IPS DF 6.9 (cell line): Measurements from ENCODE around the gene MXD4.
A peak's percentile ranks its signal among the peaks of the same experiment; 100 is the strongest.

Experiments
- DNase-seq: peaks from one replicate; pipeline ENCODE4 v3.0.0-alpha.2; 2013; ENCODE audit warnings: low read depth, low spot score
- H3K27ac ChIP-seq: one replicate; pipeline ENCODE4 v1.5.1; 2013; ENCODE audit warnings: low read length, control low read depth
- H3K27me3 ChIP-seq: 2 replicates; pipeline ENCODE4 v1.6.1; 2013; ENCODE audit warnings: mild to moderate bottlenecking, low read length; ENCODE audit not compliant: control insufficient read depth, insufficient read depth
- H3K36me3 ChIP-seq: 2 replicates; pipeline ENCODE4 v1.6.1; 2013; ENCODE audit warnings: low read length; ENCODE audit not compliant: control insufficient read depth, insufficient read depth
- H3K4me1 ChIP-seq: 2 replicates; pipeline ENCODE4 v1.6.1; 2013; ENCODE audit warnings: low read length; ENCODE audit not compliant: control insufficient read depth, insufficient read depth
- H3K4me3 ChIP-seq: 2 replicates; pipeline ENCODE4 v1.5.1; 2013; ENCODE audit warnings: mild to moderate bottlenecking, low read length
- H3K9me3 ChIP-seq: 2 replicates; pipeline ENCODE4 v1.6.1; 2013; ENCODE audit warnings: low read length, inconsistent platforms; ENCODE audit not compliant: control insufficient read depth, insufficient read depth
- WGBS: extraction: QIAGEN DNeasy Blood & Tissue Kit; methylation state at CpG from one replicate; pipeline ENCODE4 v1.1.7; 2013; ENCODE audit warnings: mixed read lengths, missing lambda C conversion rate; ENCODE audit not compliant: insufficient read length, insufficient coverage; 5-methylcytosine and 5-hydroxymethylcytosine counted together

MXD4 gene, protein sequence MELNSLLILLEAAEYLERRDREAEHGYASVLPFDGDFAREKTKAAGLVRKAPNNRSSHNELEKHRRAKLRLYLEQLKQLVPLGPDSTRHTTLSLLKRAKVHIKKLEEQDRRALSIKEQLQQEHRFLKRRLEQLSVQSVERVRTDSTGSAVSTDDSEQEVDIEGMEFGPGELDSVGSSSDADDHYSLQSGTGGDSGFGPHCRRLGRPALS

GRCh38 chr4:2261853-2262144 lies at the start of gene MXD4:
Gene MXD4 (minus strand): TSS chr4:2262109. CDS start chr4:2261980, 129 bp downstream.
- Histone ChIP-seq H3K4me3 (peak within 1 kb of the TSS; percentile 76; the same call in 1 of the 2 replicates), H3K27ac (no peak within 1 kb of the TSS), H3K4me1 (peaks cover 1% of the 10 kb centered on the region; the same call in 1 of the 2 replicates), H3K36me3 (no peaks in the 10 kb centered on the region), H3K27me3 (no peaks in the 10 kb centered on the region), H3K9me3 (no peaks in the 10 kb centered on the region)
- no peak for DNase-seq
- WGBS, result no CpG with 5 or more reads among the region's 46 CpGs

GRCh38 chr4:2306773-2307410 lies 45.0 kb upstream of the MXD4 start:
- no peaks in the 10 kb centered on the region for H3K9me3 ChIP-seq
- H3K36me3 ChIP-seq, result no peaks in the 10 kb centered on the region; the same call in 1 of the 2 replicates
- no peak overlapping the region for H3K4me3 ChIP-seq
- DNase-seq, result no peak
- H3K27ac ChIP-seq, result no peak overlapping the region
- no peaks in the 10 kb centered on the region for H3K4me1 ChIP-seq
- WGBS, result no CpG with 5 or more reads among the region's 10 CpGs
- H3K27me3 ChIP-seq, result no peaks in the 10 kb centered on the region

DNA sequence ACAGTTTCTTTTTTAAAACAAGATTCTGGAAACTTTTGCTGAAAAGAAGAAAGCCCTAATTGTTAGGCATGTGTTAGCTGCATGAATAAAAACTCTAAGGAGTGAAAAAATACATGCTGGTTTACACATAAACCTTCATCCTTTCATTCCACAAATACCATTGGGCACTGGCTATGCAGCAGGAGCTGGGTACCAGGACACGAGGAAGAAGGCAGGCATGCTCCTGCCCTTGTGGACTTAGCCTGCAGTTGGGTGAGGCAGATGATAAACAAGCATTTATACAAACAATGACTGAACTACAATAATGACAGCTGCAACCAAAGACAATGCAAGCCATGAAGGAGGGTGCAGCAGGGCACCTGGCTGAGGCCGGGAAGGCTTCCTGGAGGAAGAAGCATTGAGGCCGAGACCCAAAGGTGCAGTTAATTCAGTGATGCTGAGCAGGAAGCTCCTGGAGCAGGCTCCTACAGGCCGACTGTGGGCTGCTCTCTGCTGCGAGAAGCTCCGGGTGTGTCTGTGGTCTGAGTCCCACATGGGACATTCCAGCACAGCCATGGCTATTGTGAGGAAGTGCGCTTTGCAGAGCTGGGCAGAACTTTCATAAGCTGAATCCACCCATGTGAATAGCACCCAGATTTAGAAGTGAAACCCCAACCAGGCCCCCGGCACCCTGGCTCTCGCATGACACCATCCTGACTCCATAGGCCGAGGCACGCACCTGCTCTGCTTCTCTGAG lies 44.0 kb upstream of the MXD4 start:
- WGBS, result no CpG with 5 or more reads among the region's 11 CpGs
- H3K9me3 ChIP-seq, result no peaks in the 10 kb centered on the region
- no peaks in the 10 kb centered on the region for H3K27me3 ChIP-seq
- no peaks in the 10 kb centered on the region; the same call in 1 of the 2 replicates for H3K36me3 ChIP-seq
- DNase-seq, result no peak
- H3K4me3 ChIP-seq, result no peak overlapping the region
- no peaks in the 10 kb centered on the region for H3K4me1 ChIP-seq
- no peak overlapping the region for H3K27ac ChIP-seq

DNA sequence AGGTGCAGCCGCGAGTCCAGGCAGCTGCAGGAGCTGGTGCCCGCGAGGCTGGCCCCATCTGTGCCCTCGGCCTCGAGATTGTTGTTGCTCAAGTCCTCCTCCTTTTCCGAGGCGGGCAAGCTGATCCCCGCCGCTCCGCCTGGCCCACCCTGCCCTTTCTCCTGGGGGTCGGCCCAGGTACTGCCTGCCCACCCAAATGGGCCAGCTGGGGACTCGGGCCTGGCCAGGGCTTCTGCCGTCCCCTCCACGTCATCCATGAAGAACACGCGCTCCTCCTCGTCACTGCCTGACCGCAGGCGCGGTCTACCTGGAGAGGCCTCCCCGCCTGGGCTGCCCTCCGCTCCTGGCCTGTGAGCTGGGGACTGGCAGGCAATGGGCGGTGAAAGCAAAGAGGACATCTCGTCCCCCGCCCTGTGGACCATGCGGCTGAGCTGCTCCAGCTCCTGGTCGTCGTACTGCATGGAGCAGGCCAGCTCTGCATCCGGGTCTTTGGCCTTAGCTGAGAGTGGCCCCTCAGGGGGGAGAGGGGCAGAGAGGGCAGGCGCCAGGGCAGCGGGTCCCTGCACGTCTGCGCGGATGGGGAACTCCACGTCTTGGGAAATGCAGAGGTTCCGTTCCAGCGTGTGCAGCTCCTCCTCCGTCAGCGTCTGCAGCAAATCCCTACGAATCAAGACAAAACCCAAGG lies 43.1 kb upstream of the MXD4 start:
- H3K36me3 ChIP-seq, result no peaks in the 10 kb centered on the region; the same call in 1 of the 2 replicates
- WGBS, result no CpG with 5 or more reads among the region's 41 CpGs
- no peak overlapping the region for H3K27ac ChIP-seq
- H3K27me3 ChIP-seq, result no peaks in the 10 kb centered on the region
- no peak for DNase-seq
- no peaks in the 10 kb centered on the region for H3K9me3 ChIP-seq
- H3K4me3 ChIP-seq, result no peak overlapping the region
- no peaks in the 10 kb centered on the region for H3K4me1 ChIP-seq

- Histone ChIP-seq H3K36me3 (no peaks in the 10 kb centered on the region; the same call in 1 of the 2 replicates), H3K27ac (no peak overlapping the region), H3K4me1 (no peaks in the 10 kb centered on the region), H3K9me3 (no peaks in the 10 kb centered on the region), H3K27me3 (no peaks in the 10 kb centered on the region), H3K4me3 (no peak overlapping the region)
- no CpG with 5 or more reads among the region's 32 CpGs for WGBS
- no peak for DNase-seq
Observed at GRCh38 chr4:2304321-2304876, 42.5 kb upstream of the MXD4 start.

- no peak overlapping the region for H3K4me3 ChIP-seq
- no peaks in the 10 kb centered on the region; the same call in 1 of the 2 replicates for H3K36me3 ChIP-seq
- no peak overlapping the region for H3K27ac ChIP-seq
- DNase-seq, result no peak
- WGBS, result no CpG with 5 or more reads among the region's 31 CpGs
- no peaks in the 10 kb centered on the region for H3K9me3 ChIP-seq
- no peaks in the 10 kb centered on the region for H3K4me1 ChIP-seq
- H3K27me3 ChIP-seq, result no peaks in the 10 kb centered on the region
Observed at GRCh38 chr4:2303686-2304320, 41.9 kb upstream of the MXD4 start.

- H3K27me3 ChIP-seq, result no peaks in the 10 kb centered on the region
- H3K4me3 ChIP-seq, result no peak overlapping the region
- no peaks in the 10 kb centered on the region for H3K9me3 ChIP-seq
- no peak overlapping the region for H3K27ac ChIP-seq
- WGBS, result no CpG with 5 or more reads among the region's 19 CpGs
- no peaks in the 10 kb centered on the region; the same call in 1 of the 2 replicates for H3K4me1 ChIP-seq
- DNase-seq, result no peak
- H3K36me3 ChIP-seq, result no peaks in the 10 kb centered on the region; the same call in 1 of the 2 replicates
Observed at GRCh38 chr4:2303121-2303685, 41.3 kb upstream of the MXD4 start.

DNA sequence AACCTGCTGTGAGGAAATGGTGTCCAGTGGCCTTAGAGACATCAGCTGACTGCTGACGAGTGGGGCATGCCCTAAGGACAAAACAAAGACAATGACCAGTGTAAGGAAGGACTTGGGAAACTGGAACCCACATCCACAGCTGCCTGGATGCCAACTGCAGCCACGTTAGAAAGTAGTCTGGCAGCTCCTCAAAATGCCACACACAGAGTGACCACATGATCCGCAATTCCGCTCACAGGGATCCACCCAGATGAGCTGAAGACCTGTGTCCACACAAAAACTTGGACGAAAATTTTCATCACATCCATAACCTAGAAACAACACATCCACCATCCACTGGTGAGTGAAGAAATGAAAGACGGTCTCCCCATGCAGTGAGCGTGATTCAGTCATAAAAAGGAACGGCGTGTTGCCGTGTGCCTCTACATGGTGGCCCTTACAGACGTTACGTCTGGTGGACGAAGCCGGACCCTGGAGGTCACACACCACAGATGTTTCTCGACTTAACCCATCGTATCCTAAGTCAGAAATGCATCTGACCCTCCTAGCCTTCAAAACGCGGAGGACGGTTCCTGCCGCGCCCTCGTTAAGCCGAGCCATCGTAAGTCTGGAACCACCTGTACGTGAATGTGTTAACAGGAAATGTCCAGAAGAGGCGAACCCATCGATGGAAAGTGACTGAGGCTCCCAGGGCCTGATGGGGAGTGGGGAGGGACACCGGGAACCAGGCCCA lies 40.6 kb upstream of the MXD4 start:
- Histone ChIP-seq H3K27me3 (no peaks in the 10 kb centered on the region), H3K9me3 (no peaks in the 10 kb centered on the region), H3K36me3 (no peaks in the 10 kb centered on the region; the same call in 1 of the 2 replicates), H3K27ac (no peak overlapping the region), H3K4me1 (no peaks in the 10 kb centered on the region; the same call in 1 of the 2 replicates), H3K4me3 (no peak overlapping the region)
- DNase-seq, result no peak
- no CpG with 5 or more reads among the region's 28 CpGs for WGBS

GRCh38 chr4:2301806-2302205 lies 39.9 kb upstream of the MXD4 start:
- Histone ChIP-seq H3K27me3 (no peaks in the 10 kb centered on the region), H3K36me3 (no peaks in the 10 kb centered on the region; the same call in 1 of the 2 replicates), H3K9me3 (no peaks in the 10 kb centered on the region), H3K4me3 (no peak overlapping the region), H3K27ac (no peak overlapping the region), H3K4me1 (no peaks in the 10 kb centered on the region; the same call in 1 of the 2 replicates)
- WGBS, result no CpG with 5 or more reads among the region's 19 CpGs
- DNase-seq, result no peak
